Mucosa of rectum (tissue), 2 donors: ENCODE measurements around the gene CLEC11A.
A peak's percentile ranks its signal among the peaks of the same experiment; 100 is the strongest.

Source experiments
- H3K27ac ChIP-seq, 2 donors: one replicate each; pipeline ENCODE4 v1.7.0; 2013; ENCODE audit warnings: inconsistent platforms in 2 of 2, low read depth in 2 of 2, low read length in 2 of 2
- H3K27me3 ChIP-seq, 2 donors: one replicate each; pipeline ENCODE4 v1.7.0; 2013; ENCODE audit warnings: low read length in 2 of 2; ENCODE audit not compliant: control insufficient read depth in 2 of 2, insufficient read depth in 2 of 2
- H3K36me3 ChIP-seq, 2 donors: one replicate each; pipeline ENCODE4 v1.7.0; 2013; ENCODE audit warnings: low read length in 2 of 2; ENCODE audit not compliant: control insufficient read depth in 2 of 2, insufficient read depth in 2 of 2
- H3K4me1 ChIP-seq, 2 donors: one replicate each; pipeline ENCODE4 v1.7.0; 2013; ENCODE audit warnings: low read length in 2 of 2, mild to moderate bottlenecking in 1 of 2; ENCODE audit not compliant: control insufficient read depth in 2 of 2, insufficient read depth in 2 of 2
- H3K4me3 ChIP-seq, 2 donors: one replicate each; pipeline ENCODE4 v1.7.0; 2013; ENCODE audit warnings: low read length in 2 of 2
- H3K9ac ChIP-seq, 2 donors: one replicate each; pipeline ENCODE4 v1.7.0; 2013; ENCODE audit warnings: low read length in 2 of 2, low read depth in 1 of 2, mild to moderate bottlenecking in 1 of 2
- H3K9me3 ChIP-seq, 2 donors: one replicate each; pipeline ENCODE4 v1.7.0; 2013; ENCODE audit warnings: low read length in 2 of 2; ENCODE audit not compliant: control insufficient read depth in 2 of 2
- donor health status: healthy.
- donor health status: Normal muscosa, but diverticular disease.

Gene CLEC11A

GRCh38 chr19:50717026-50717723 lies 6.0 kb upstream of the CLEC11A start:
- Histone ChIP-seq H3K9me3 (no peaks in the 10 kb centered on the region), H3K9ac (no peak overlapping the region), H3K4me3 (no peak overlapping the region), H3K27me3 (peaks cover 16 to 27% of the 10 kb centered on the region in 2 donors), H3K27ac (no peak overlapping the region), H3K36me3 (no peaks in the 10 kb centered on the region), H3K4me1 (no peaks in the 10 kb centered on the region)

GRCh38 chr19:50717891-50718254 lies 5.3 kb upstream of the CLEC11A start:
- H3K36me3 ChIP-seq = no peaks in the 10 kb centered on the region
- no peak overlapping the region for H3K9ac ChIP-seq
- no peaks in the 10 kb centered on the region for H3K9me3 ChIP-seq
- H3K4me3 ChIP-seq = no peak overlapping the region
- H3K27ac ChIP-seq = no peak overlapping the region
- H3K4me1 ChIP-seq = no peaks in the 10 kb centered on the region
- H3K27me3 ChIP-seq = peaks cover 20 to 32% of the 10 kb centered on the region in 2 donors

- H3K27me3 ChIP-seq = peaks cover 21 to 38% of the 10 kb centered on the region in 2 donors
- no peak overlapping the region for H3K27ac ChIP-seq
- H3K36me3 ChIP-seq = no peaks in the 10 kb centered on the region
- H3K9me3 ChIP-seq = no peaks in the 10 kb centered on the region
- H3K9ac ChIP-seq = no peak overlapping the region
- H3K4me3 ChIP-seq = no peak overlapping the region
- no peaks in the 10 kb centered on the region for H3K4me1 ChIP-seq
Measured at GRCh38 chr19:50718255-50719118, 4.7 kb upstream of the CLEC11A start.

GRCh38 chr19:50719119-50719435 lies 4.1 kb upstream of the CLEC11A start:
- Histone ChIP-seq H3K36me3 (no peaks in the 10 kb centered on the region), H3K9me3 (no peaks in the 10 kb centered on the region), H3K4me3 (no peak overlapping the region), H3K4me1 (no peaks in the 10 kb centered on the region), H3K9ac (no peak overlapping the region), H3K27ac (no peak overlapping the region), H3K27me3 (peaks cover 25 to 41% of the 10 kb centered on the region in 2 donors)

- H3K27ac ChIP-seq = no peak within 1 kb of the TSS
- H3K27me3 ChIP-seq = peaks cover 25 to 41% of the 10 kb centered on the region in 2 donors
- H3K4me3 ChIP-seq = no peak within 1 kb of the TSS
- no peak within 1 kb of the TSS for H3K9ac ChIP-seq
- peaks cover 0 to 4% of the 10 kb centered on the region in 2 donors for H3K4me1 ChIP-seq
- H3K36me3 ChIP-seq = no peaks in the 10 kb centered on the region
- no peaks in the 10 kb centered on the region for H3K9me3 ChIP-seq
Measured at GRCh38 chr19:50719566-50719965, 3.6 kb upstream of the CLEC11A start, which contains the start of gene SHANK1. SHANK1 (minus strand) TSS chr19:50719802; CDS start chr19:50716919, 2,883 bp downstream.

- no peaks in the 10 kb centered on the region for H3K9me3 ChIP-seq
- peaks cover 25 to 41% of the 10 kb centered on the region in 2 donors for H3K27me3 ChIP-seq
Measured at GRCh38 chr19:50720181-50720920, 2.8 kb upstream of the CLEC11A start.

GRCh38 chr19:50720921-50721381 lies 2.2 kb upstream of the CLEC11A start:
- no peak overlapping the region for H3K27ac ChIP-seq
- H3K9ac ChIP-seq = no peak overlapping the region
- peaks cover 3 to 11% of the 10 kb centered on the region in 2 donors for H3K4me1 ChIP-seq
- no peak overlapping the region for H3K4me3 ChIP-seq
- peaks cover 25 to 41% of the 10 kb centered on the region in 2 donors for H3K27me3 ChIP-seq
- H3K36me3 ChIP-seq = no peaks in the 10 kb centered on the region
- H3K9me3 ChIP-seq = no peaks in the 10 kb centered on the region

More at GRCh38 chr19:50720181-50720920, 2.8 kb upstream of the CLEC11A start:
- Histone ChIP-seq H3K4me1 (peaks cover 2 to 8% of the 10 kb centered on the region in 2 donors), H3K9ac (no peak overlapping the region), H3K36me3 (no peaks in the 10 kb centered on the region), H3K27ac (no peak overlapping the region), H3K4me3 (no peak overlapping the region)

GRCh38 chr19:50721441-50722137 lies 1.6 kb upstream of the CLEC11A start:
- no peaks in the 10 kb centered on the region for H3K9me3 ChIP-seq
- peaks cover 25 to 37% of the 10 kb centered on the region in 2 donors for H3K27me3 ChIP-seq
- H3K27ac ChIP-seq = no peak overlapping the region
- no peak overlapping the region for H3K9ac ChIP-seq
- no peak overlapping the region for H3K4me3 ChIP-seq
- H3K36me3 ChIP-seq = no peaks in the 10 kb centered on the region
- peaks cover 3 to 11% of the 10 kb centered on the region in 2 donors for H3K4me1 ChIP-seq

- Histone ChIP-seq H3K9ac (no peak overlapping the region), H3K4me1 (peaks cover 3 to 11% of the 10 kb centered on the region in 2 donors), H3K9me3 (no peaks in the 10 kb centered on the region), H3K27ac (peak overlapping the region; percentile 35 to 52), H3K4me3 (peak overlapping the region in 1 of 2 donors; percentile 26), H3K27me3 (peaks cover 24 to 30% of the 10 kb centered on the region in 2 donors), H3K36me3 (no peaks in the 10 kb centered on the region)
Measured at GRCh38 chr19:50722201-50723013, 757 bp upstream of the CLEC11A start.
